HEK293T (cell line): ENCODE measurements around the gene SYT5.

Experiments
- FOXK2 ChIP-seq: fragments of 450-650 bp; IDR thresholded peaks from 2 replicates; pipeline ENCODE4 v1.6.1; 2016; ENCODE audit warnings: mild to moderate bottlenecking
- HDGF ChIP-seq: fragments of 450-650 bp; IDR thresholded peaks from 2 replicates; pipeline ENCODE4 v1.6.1; 2017; ENCODE audit warnings: antibody characterized with exemption, borderline replicate concordance
- PKNOX1 ChIP-seq: fragments of 450-650 bp; IDR thresholded peaks from 2 replicates; pipeline ENCODE4 v1.6.1; 2016
- ZNF384 ChIP-seq: fragments of 450-650 bp; IDR thresholded peaks from 2 replicates; pipeline ENCODE4 v1.6.1; 2016

GRCh38 chr19:55137915-55138314, 42.2 kb downstream of the SYT5 start:
- TF ChIP-seq HDGF (no peak), ZNF384 (no peak), FOXK2 (no peak), PKNOX1 (no peak)
